Measurements from ENCODE around the gene TTLL12. TPM values are rescaled to one million over a fixed set of nuclear protein-coding genes. Genes with fewer than 3 reads are reported as not detected.
A peak's percentile ranks its signal among the peaks of the same experiment; 100 is the strongest.

The TTLL12 gene
- total RNA-seq, 1 experiment from 2014 or later: 61.0 TPM

DNA sequence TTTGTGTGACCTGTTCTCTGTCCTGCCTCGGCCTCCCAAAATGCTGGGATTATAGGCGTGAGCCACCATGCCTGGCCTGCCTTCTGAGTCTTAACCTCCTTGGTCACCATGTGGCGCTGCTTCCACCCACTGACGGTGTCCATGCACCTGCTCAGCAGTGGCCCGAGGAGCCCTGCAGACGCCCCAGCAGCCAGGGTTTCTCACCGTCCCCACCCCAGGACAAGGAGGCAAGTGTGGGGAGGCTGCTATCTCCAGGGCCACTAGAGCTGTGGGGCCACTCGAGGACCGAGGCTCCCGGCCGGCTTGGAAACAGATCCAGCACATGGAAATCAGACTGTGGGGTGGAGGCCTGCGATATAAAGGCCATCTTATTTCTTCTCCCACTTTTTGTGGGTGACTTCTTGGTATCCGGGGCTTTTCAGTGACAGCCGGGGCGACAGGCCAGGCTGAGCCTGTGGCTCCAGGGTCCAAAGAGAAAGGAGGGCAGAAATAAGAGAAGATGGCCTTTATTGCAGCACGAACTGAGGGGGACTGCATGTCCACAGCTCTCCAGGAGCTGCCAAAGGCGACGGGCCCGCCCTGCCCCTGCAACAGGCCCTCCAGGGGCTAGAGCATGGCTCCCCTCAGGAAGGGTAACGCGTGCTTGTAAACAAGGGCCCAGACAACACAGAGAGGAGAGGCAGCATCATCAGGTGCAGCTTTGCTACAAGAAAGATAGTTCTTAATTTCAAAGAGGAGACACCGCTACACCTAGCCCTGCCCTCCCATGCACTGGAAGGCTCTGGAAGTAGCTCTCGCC lies 20.6 kb downstream of the TTLL12 start:
- Mint-ChIP-seq H3K27ac (ENCODE audit: low read depth, unreplicated experiment) (no peak overlapping the region), H3K27me3 (ENCODE audit: insufficient read depth, unreplicated experiment) (no peaks in the 10 kb centered on the region), H3K4me1 (ENCODE audit: insufficient read depth, unreplicated experiment) (peaks cover 11% of the 10 kb centered on the region), H3K9me3 (ENCODE audit: unreplicated experiment) (no peaks in the 10 kb centered on the region), H3K4me3 (ENCODE audit: unreplicated experiment) (no peak overlapping the region), H3K36me3 (ENCODE audit: insufficient read depth, unreplicated experiment) (peaks cover 53% of the 10 kb centered on the region)
- TF ChIP-seq, protein P1, sequence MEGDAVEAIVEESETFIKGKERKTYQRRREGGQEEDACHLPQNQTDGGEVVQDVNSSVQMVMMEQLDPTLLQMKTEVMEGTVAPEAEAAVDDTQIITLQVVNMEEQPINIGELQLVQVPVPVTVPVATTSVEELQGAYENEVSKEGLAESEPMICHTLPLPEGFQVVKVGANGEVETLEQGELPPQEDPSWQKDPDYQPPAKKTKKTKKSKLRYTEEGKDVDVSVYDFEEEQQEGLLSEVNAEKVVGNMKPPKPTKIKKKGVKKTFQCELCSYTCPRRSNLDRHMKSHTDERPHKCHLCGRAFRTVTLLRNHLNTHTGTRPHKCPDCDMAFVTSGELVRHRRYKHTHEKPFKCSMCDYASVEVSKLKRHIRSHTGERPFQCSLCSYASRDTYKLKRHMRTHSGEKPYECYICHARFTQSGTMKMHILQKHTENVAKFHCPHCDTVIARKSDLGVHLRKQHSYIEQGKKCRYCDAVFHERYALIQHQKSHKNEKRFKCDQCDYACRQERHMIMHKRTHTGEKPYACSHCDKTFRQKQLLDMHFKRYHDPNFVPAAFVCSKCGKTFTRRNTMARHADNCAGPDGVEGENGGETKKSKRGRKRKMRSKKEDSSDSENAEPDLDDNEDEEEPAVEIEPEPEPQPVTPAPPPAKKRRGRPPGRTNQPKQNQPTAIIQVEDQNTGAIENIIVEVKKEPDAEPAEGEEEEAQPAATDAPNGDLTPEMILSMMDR (IDR thresholded peaks at IDR 0.05; ENCODE audit: unreplicated experiment): no peak
- BruUV-seq (replicated peaks): no TSS peak
- CTCF ChIA-PET: no interaction called here
- POLR2A ChIA-PET: no interaction called here
- no peak for DNase-seq (ENCODE audit: unreplicated experiment)
- intact Hi-C loops (cut with micrococcal nuclease): no loop called here

DNA sequence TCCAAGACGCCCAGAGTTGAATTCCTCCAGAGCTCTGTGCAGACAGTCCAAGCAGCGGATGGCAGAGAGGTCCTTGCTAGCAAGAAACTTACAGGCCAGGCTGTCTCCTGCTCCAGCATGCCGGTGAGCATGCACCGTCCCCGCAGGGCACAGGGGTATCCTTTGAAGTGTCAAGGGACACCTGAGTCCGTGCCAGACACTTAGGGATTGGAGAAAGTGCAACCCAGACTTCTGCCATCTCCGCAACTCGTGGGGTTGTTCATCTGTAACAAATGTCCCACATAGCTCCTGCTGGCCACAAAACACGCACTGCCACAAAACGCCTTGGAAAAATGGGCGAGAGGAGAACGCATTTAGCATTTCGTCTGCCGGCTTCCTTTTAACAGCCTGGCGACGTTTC lies 22.3 kb downstream of the TTLL12 start:
- no TSS peak for BruUV-seq (replicated peaks)
- TF ChIP-seq, protein P1 (IDR thresholded peaks at IDR 0.05; ENCODE audit: unreplicated experiment): no peak
- Mint-ChIP-seq H3K27me3 (ENCODE audit: insufficient read depth, unreplicated experiment) (no peaks in the 10 kb centered on the region), H3K9me3 (ENCODE audit: unreplicated experiment) (no peaks in the 10 kb centered on the region), H3K36me3 (ENCODE audit: insufficient read depth, unreplicated experiment) (peaks cover 47% of the 10 kb centered on the region), H3K27ac (ENCODE audit: low read depth, unreplicated experiment) (no peak overlapping the region), H3K4me1 (ENCODE audit: insufficient read depth, unreplicated experiment) (peaks cover 11% of the 10 kb centered on the region), H3K4me3 (ENCODE audit: unreplicated experiment) (no peak overlapping the region)
- ChIA-PET POLR2A (interaction anchor here (0.5 to 2.7 kb wide), 9 partner anchors 9 to 1789 kb away, joined by 3 to 33 read pairs (median 3); partner anchors contain the start of genes BIK and TTLL12), CTCF (interaction anchor here (0.6 kb wide), 1 partner anchor 1468 kb away, joined by 3 read pairs; no protein-coding TSS in a partner anchor)
- intact Hi-C loops (cut with micrococcal nuclease): no loop called here
- DNase-seq (ENCODE audit: unreplicated experiment): no peak

DNA sequence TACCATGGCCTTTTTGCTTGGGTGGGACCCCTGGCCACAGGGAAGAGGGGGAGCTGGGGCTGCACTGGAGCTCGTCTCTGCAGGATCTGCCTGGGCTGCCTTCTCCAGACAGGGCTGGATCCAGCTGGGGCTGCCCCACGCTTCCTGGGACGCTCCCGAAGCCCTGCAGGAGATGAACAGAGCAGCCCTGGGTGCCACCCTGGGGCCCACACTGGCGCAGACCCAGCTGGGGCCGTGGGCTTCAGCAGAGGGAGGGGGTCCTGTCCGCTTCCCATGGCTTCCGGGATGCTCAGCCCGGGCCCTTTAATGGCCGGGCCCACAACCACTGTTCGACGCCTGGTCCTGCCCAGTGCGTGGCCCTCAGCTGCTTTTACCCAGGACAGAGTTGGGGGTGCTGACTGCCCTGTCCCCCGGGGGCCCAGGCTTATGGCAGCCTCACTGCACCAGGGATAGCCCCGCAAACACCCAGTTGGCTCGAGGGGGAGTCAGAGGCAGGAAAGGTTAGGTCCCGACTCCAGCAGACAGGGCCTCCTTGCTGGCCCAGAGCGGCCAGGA lies 23.6 kb downstream of the TTLL12 start:
- Mint-ChIP-seq H3K36me3 (ENCODE audit: insufficient read depth, unreplicated experiment) (peaks cover 47% of the 10 kb centered on the region), H3K4me1 (ENCODE audit: insufficient read depth, unreplicated experiment) (peaks cover 17% of the 10 kb centered on the region), H3K27ac (ENCODE audit: low read depth, unreplicated experiment) (peak overlapping the region; percentile 74), H3K4me3 (ENCODE audit: unreplicated experiment) (peak overlapping the region; percentile 22), H3K9me3 (ENCODE audit: unreplicated experiment) (no peaks in the 10 kb centered on the region), H3K27me3 (ENCODE audit: insufficient read depth, unreplicated experiment) (no peaks in the 10 kb centered on the region)
- CTCF ChIA-PET: interaction anchor here (1.1 kb wide), 1 partner anchor 71 kb away, joined by 3 read pairs; no protein-coding TSS in a partner anchor
- BruUV-seq (replicated peaks): no TSS peak
- TF ChIP-seq, protein P1 (IDR thresholded peaks at IDR 0.05; ENCODE audit: unreplicated experiment): no peak
- POLR2A ChIA-PET: interaction anchor here (0.6 to 2.7 kb wide), 14 partner anchors 10 to 534 kb away, joined by 3 to 33 read pairs (median 3); partner anchors contain the start of gene TTLL12
- intact Hi-C loops (cut with micrococcal nuclease): no loop called here
- DNase-seq (ENCODE audit: unreplicated experiment): no peak

DNA sequence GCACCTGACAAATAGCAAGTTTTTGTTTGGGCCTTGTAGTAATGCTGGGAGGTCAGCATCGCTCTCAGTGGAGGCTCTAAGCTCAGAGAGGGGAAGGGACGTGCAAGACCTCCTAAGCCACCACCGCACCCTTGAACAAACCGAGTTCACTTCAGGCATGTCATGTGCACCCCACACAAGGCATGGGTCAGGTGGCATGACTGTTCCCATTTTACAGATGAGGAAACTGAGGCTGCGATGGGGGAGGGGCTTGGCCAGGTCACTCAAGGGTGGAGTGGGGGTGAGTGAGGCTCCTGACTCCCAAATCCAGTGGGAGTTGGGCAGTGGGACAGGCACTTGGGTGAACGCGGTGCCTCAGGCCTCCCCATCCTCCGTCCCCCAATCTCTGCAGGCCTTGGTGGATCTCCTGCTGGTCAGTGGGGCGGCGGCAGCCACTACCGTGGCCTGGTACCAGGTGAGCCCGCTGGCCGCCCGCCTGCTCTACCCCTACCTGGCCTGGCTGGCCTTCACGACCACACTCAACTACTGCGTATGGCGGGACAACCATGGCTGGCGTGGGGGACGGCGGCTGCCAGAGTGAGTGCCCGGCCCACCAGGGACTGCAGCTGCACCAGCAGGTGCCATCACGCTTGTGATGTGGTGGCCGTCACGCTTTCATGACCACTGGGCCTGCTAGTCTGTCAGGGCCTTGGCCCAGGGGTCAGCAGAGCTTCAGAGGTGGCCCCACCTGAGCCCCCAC lies 24.4 kb downstream of the TTLL12 start:
- POLR2A ChIA-PET: interaction anchor here (0.6 to 2.7 kb wide), 6 partner anchors 10 to 802 kb away, joined by 3 to 33 read pairs (median 4); partner anchors contain the start of gene TTLL12
- BruUV-seq (replicated peaks): no TSS peak
- no peaks in the 10 kb centered on the region for H3K9me3 Mint-ChIP-seq (ENCODE audit: unreplicated experiment)
- no peak overlapping the region for H3K27ac Mint-ChIP-seq (ENCODE audit: low read depth, unreplicated experiment)
- TF ChIP-seq, protein P1 (IDR thresholded peaks at IDR 0.05; ENCODE audit: unreplicated experiment): no peak
- H3K36me3 Mint-ChIP-seq (ENCODE audit: insufficient read depth, unreplicated experiment): peaks cover 48% of the 10 kb centered on the region
- peaks cover 21% of the 10 kb centered on the region for H3K4me1 Mint-ChIP-seq (ENCODE audit: insufficient read depth, unreplicated experiment)
- intact Hi-C loops (cut with micrococcal nuclease): no loop called here
- CTCF ChIA-PET: interaction anchor here (1.1 to 1.6 kb wide), 3 partner anchors 70 to 295 kb away, joined by 3 to 5 read pairs (median 3); no protein-coding TSS in a partner anchor
- H3K27me3 Mint-ChIP-seq (ENCODE audit: insufficient read depth, unreplicated experiment): no peaks in the 10 kb centered on the region
- no peak overlapping the region for H3K4me3 Mint-ChIP-seq (ENCODE audit: unreplicated experiment)
- DNase-seq (ENCODE audit: unreplicated experiment): no peak
